ENCODE results near the gene ERBB4.

Gene ERBB4

GRCh38 chr2:211434773-211435172 is 1103.8 kb downstream of the ERBB4 start:
- no peak overlapping the region for H3K4me3 ChIP-seq (ENCODE audit: control insufficient read depth, low read depth, low read length)
- TF ChIP-seq CTCF (conservative IDR thresholded peaks at IDR 0.05; ENCODE audit: control insufficient read depth, insufficient read depth, low read depth, low read length), result no peak
- DNase-seq (ENCODE audit: low read depth), result no peak

GRCh38 chr2:211429256-211429920 is 1109.2 kb downstream of the ERBB4 start:
- TF ChIP-seq CTCF (conservative IDR thresholded peaks at IDR 0.05; ENCODE audit: control insufficient read depth, insufficient read depth, low read depth, low read length), result no peak
- no peak overlapping the region for H3K4me3 ChIP-seq (ENCODE audit: control insufficient read depth, low read depth, low read length)
- no peak for DNase-seq (ENCODE audit: low read depth)

- H3K4me3 ChIP-seq (ENCODE audit: control insufficient read depth, low read depth, low read length), result no peak overlapping the region
- TF ChIP-seq CTCF (conservative IDR thresholded peaks at IDR 0.05; ENCODE audit: control insufficient read depth, insufficient read depth, low read depth, low read length), result no peak
- no peak for DNase-seq (ENCODE audit: low read depth)
Observed at GRCh38 chr2:211426240-211426639, 1112.4 kb downstream of the ERBB4 start.

GRCh38 chr2:211423018-211423417 is 1115.6 kb downstream of the ERBB4 start:
- TF ChIP-seq CTCF (conservative IDR thresholded peaks at IDR 0.05; ENCODE audit: control insufficient read depth, insufficient read depth, low read depth, low read length), result no peak
- no peak overlapping the region for H3K4me3 ChIP-seq (ENCODE audit: control insufficient read depth, low read depth, low read length)
- DNase-seq (ENCODE audit: low read depth), result no peak

GRCh38 chr2:211417544-211417943 is 1121.1 kb downstream of the ERBB4 start:
- H3K4me3 ChIP-seq (ENCODE audit: control insufficient read depth, low read depth, low read length), result no peak overlapping the region
- no peak for DNase-seq (ENCODE audit: low read depth)
- no peak for TF ChIP-seq CTCF (conservative IDR thresholded peaks at IDR 0.05; ENCODE audit: control insufficient read depth, insufficient read depth, low read depth, low read length)

- DNase-seq (ENCODE audit: low read depth), result no peak
- TF ChIP-seq CTCF (conservative IDR thresholded peaks at IDR 0.05; ENCODE audit: control insufficient read depth, insufficient read depth, low read depth, low read length), result no peak
- no peak overlapping the region for H3K4me3 ChIP-seq (ENCODE audit: control insufficient read depth, low read depth, low read length)
Observed at GRCh38 chr2:211416373-211416772, 1122.2 kb downstream of the ERBB4 start.

- TF ChIP-seq CTCF (conservative IDR thresholded peaks at IDR 0.05; ENCODE audit: control insufficient read depth, insufficient read depth, low read depth, low read length), result no peak
- H3K4me3 ChIP-seq (ENCODE audit: control insufficient read depth, low read depth, low read length), result no peak overlapping the region
- DNase-seq (ENCODE audit: low read depth), result no peak
Observed at GRCh38 chr2:211413746-211414145, 1124.9 kb downstream of the ERBB4 start.
